ENCODE data around the gene LEMD1. TPM values are rescaled to one million over a fixed set of nuclear protein-coding genes. Genes with fewer than 3 reads are reported as not detected.

Gene LEMD1
- total RNA-seq, 2 experiments from 2014 or later, result not detected

DNA sequence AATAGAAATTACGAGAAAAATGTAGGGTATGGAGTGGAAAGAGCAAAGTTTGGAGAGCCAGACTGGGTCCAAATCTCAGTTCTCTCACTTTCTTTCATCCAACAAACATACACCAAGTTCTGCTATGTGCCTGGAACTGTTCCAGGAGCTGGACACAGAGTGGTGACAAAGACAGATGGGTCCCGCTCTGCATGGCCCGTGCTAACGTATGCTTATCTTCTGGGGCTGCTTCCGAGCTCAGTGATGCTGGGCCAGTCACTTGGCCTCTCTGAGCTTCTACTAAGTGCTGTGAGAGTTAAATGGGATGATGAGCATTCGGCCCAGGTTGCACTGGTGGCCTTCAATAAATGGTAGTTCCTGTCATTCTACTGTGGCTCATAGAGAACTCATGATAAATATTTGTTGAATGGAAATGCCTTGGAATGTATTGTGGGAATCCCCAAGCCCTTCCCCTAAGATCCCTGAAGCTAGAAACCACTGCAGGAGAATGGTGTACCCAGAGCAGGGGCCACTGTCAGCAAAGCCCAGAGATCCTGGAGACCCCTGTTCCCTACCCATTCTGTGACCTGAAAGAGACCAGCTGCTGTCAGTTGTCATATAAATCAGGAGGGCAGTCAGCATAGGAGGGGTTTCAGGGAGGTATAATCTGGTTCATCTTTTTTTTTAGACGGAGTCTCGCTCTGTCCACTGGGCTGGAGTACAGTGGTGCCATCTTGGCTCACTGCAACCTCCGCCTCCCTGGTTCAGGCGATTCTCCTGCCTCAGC is 3.8 kb downstream of the LEMD1 start:
- ATAC-seq (ENCODE audit: poor library complexity), result no peak
- no peaks in the 10 kb centered on the region for H3K4me1 Mint-ChIP-seq (ENCODE audit: low read depth)
- H3K4me1 ChIP-seq (ENCODE audit: insufficient read depth, low read length), result no peaks in the 10 kb centered on the region
- no peak for TF ChIP-seq CTCF (IDR thresholded peaks at IDR 0.05)
- H3K27me3 Mint-ChIP-seq, result peaks cover 19% of the 10 kb centered on the region
- H3K4me3 Mint-ChIP-seq, result no peak overlapping the region
- H3K27ac Mint-ChIP-seq, result no peak overlapping the region
- no peak overlapping the region for H3K4me3 ChIP-seq (ENCODE audit: low read length)
- ChIA-PET CTCF (interaction anchor here (1.1 to 2.1 kb wide), 2 partner anchors 21 to 67 kb away, joined by 3 to 8 read pairs; no protein-coding TSS in a partner anchor), POLR2A (no interaction called here)
- intact Hi-C loops (cut with DNase I, micrococcal nuclease), result no loop called here
- no peak for DNase-seq
- no peaks in the 10 kb centered on the region for H3K36me3 ChIP-seq (ENCODE audit: insufficient read depth, low read length)
- no peaks in the 10 kb centered on the region for H3K9me3 Mint-ChIP-seq
- H3K27me3 ChIP-seq (ENCODE audit: control insufficient read depth in 1 of 2, insufficient read depth in 2 of 2, low read length in 2 of 2), result peaks cover 0 to 4% of the 10 kb centered on the region in 2 experiments
- no peak overlapping the region for H3K27ac ChIP-seq (ENCODE audit: low read depth in 1 of 2, low read length in 2 of 2)
- H3K36me3 Mint-ChIP-seq (ENCODE audit: low read depth), result no peaks in the 10 kb centered on the region
- no peaks in the 10 kb centered on the region for H3K9me3 ChIP-seq (ENCODE audit: control insufficient read depth in 1 of 2, insufficient read depth in 1 of 2, low read length in 2 of 2)

GRCh38 chr1:205416322-205416721 is 5.5 kb downstream of the LEMD1 start:
- intact Hi-C loops (cut with DNase I, micrococcal nuclease), result no loop called here
- Mint-ChIP-seq H3K36me3 (ENCODE audit: low read depth) (no peaks in the 10 kb centered on the region), H3K27me3 (peaks cover 20% of the 10 kb centered on the region), H3K4me3 (no peak overlapping the region), H3K27ac (no peak overlapping the region), H3K9me3 (no peaks in the 10 kb centered on the region), H3K4me1 (ENCODE audit: low read depth) (no peaks in the 10 kb centered on the region)
- H3K4me3 ChIP-seq (ENCODE audit: low read length), result no peak overlapping the region
- no peaks in the 10 kb centered on the region for H3K27me3 ChIP-seq (ENCODE audit: control insufficient read depth in 1 of 2, insufficient read depth in 2 of 2, low read length in 2 of 2)
- POLR2A ChIA-PET, result no interaction called here
- TF ChIP-seq CTCF (IDR thresholded peaks at IDR 0.05), result no peak
- no peaks in the 10 kb centered on the region for H3K9me3 ChIP-seq (ENCODE audit: control insufficient read depth in 1 of 2, insufficient read depth in 1 of 2, low read length in 2 of 2)
- DNase-seq (no peak), ATAC-seq (ENCODE audit: poor library complexity) (no peak)
- no peak overlapping the region for H3K27ac ChIP-seq (ENCODE audit: low read depth in 1 of 2, low read length in 2 of 2)
- no peaks in the 10 kb centered on the region for H3K4me1 ChIP-seq (ENCODE audit: insufficient read depth, low read length)
- CTCF ChIA-PET, result no interaction called here
- no peaks in the 10 kb centered on the region for H3K36me3 ChIP-seq (ENCODE audit: insufficient read depth, low read length)

- ATAC-seq (ENCODE audit: poor library complexity) (no peak), DNase-seq (no peak)
- no peak for TF ChIP-seq CTCF (IDR thresholded peaks at IDR 0.05)
- no peak overlapping the region for H3K27ac Mint-ChIP-seq
- H3K27me3 Mint-ChIP-seq, result peaks cover 29% of the 10 kb centered on the region
- Histone ChIP-seq H3K36me3 (ENCODE audit: insufficient read depth, low read length) (no peaks in the 10 kb centered on the region), H3K4me3 (ENCODE audit: low read length) (no peak overlapping the region), H3K27me3 (ENCODE audit: control insufficient read depth in 1 of 2, insufficient read depth in 2 of 2, low read length in 2 of 2) (no peaks in the 10 kb centered on the region), H3K9me3 (ENCODE audit: control insufficient read depth in 1 of 2, insufficient read depth in 1 of 2, low read length in 2 of 2) (peaks cover 0 to 9% of the 10 kb centered on the region in 2 experiments), H3K4me1 (ENCODE audit: insufficient read depth, low read length) (peaks cover 8% of the 10 kb centered on the region), H3K27ac (ENCODE audit: low read depth in 1 of 2, low read length in 2 of 2) (no peak overlapping the region)
- no peaks in the 10 kb centered on the region for H3K36me3 Mint-ChIP-seq (ENCODE audit: low read depth)
- intact Hi-C loops (cut with DNase I, micrococcal nuclease), result no loop called here
- H3K4me3 Mint-ChIP-seq, result no peak overlapping the region
- H3K4me1 Mint-ChIP-seq (ENCODE audit: low read depth), result no peaks in the 10 kb centered on the region
- H3K9me3 Mint-ChIP-seq, result no peaks in the 10 kb centered on the region
- ChIA-PET CTCF (no interaction called here), POLR2A (no interaction called here)
These were observed 11.1 kb downstream of the LEMD1 start for GRCh38 chr1:205410581-205411298.

All from CD4-positive, alpha-beta T cell (primary cell).